Vagina (tissue), 2 donors: ENCODE measurements around the gene LRTM1. TPM values are rescaled to one million over a fixed set of nuclear protein-coding genes. Genes with fewer than 3 reads are reported as not detected.

Experiments
- DNase-seq, 2 donors: peaks; one replicate each; pipeline ENCODE4 v3.0.0-alpha.2; 2017; ENCODE audit errors: extremely low spot score in 2 of 2
- H3K27ac ChIP-seq: fragments of 200-600 bp; sonication (generic); one replicate; pipeline ENCODE4 v1.5.1; 2019
- H3K27me3 ChIP-seq: fragments of 200-600 bp; sonication (generic); one replicate; pipeline ENCODE4 v1.5.1; 2019
- H3K36me3 ChIP-seq, 2 donors: fragments of 200-600 bp; sonication (generic); one replicate each; pipeline ENCODE4 v1.5.1; 2017 to 2019
- H3K4me1 ChIP-seq: fragments of 200-600 bp; sonication (generic); one replicate; pipeline ENCODE4 v1.5.1; 2019
- H3K4me3 ChIP-seq, 2 donors: fragments of 200-600 bp; sonication (generic); 1 replicate in 1 of 2; 2 replicates in 1 of 2; pipeline ENCODE4 v1.5.1; 2016 to 2019
- H3K9me3 ChIP-seq: fragments of 200-600 bp; sonication (generic); one replicate; pipeline ENCODE4 v1.5.1; 2019
- CTCF ChIP-seq, 3 experiments: fragments of 450-650 bp in 2 of 3; fragments of 200-600 bp in 1 of 3; sonication (generic) in 1 of 3; IDR thresholded peaks; one replicate each; pipeline ENCODE4 v1.5.1; 2017 to 2019; ENCODE audit warnings: antibody characterized with exemption in 3 of 3, mild to moderate bottlenecking in 2 of 3, moderate library complexity in 2 of 3
- POLR2A ChIP-seq, 2 donors: fragments of 450-650 bp; IDR thresholded peaks; one replicate each; pipeline ENCODE4 v1.6.1; 2017; ENCODE audit warnings: antibody characterized with exemption in 2 of 2, mild to moderate bottlenecking in 2 of 2, moderate library complexity in 2 of 2
- POLR2AphosphoS5 ChIP-seq, 2 donors: sonication (generic); formaldehyde crosslinking; IDR thresholded peaks; one replicate each; pipeline ENCODE4 v1.9.0; 2017; ENCODE audit warnings: antibody characterized with exemption in 2 of 2, mild to moderate bottlenecking in 2 of 2, low read depth in 1 of 2; ENCODE audit not compliant: insufficient read depth in 1 of 2
- intact Hi-C: fragments of 100-400 bp; cut with DNase I; formaldehyde crosslinking; loops from one replicate; pipeline ENCODE4 v1.15.1; 2023
- total RNA-seq: library from RNA; depleted of rRNA; stranded (reverse); fragments of >200 nt; gene quantifications from one replicate; pipeline ENCODE4 v1.2.3, GENCODE V29; 2016

The LRTM1 gene
- total RNA-seq, 1 donor from 2014 or later = not detected

- H3K36me3 ChIP-seq = no peaks in the 10 kb centered on the region
- H3K27me3 ChIP-seq = no peaks in the 10 kb centered on the region
- H3K4me1 ChIP-seq = peaks cover 24% of the 10 kb centered on the region
- no peak overlapping the region for H3K27ac ChIP-seq
- no peaks in the 10 kb centered on the region for H3K9me3 ChIP-seq
- no peak for TF ChIP-seq POLR2A (IDR thresholded peaks at IDR 0.05)
- no peak for TF ChIP-seq POLR2AphosphoS5 (IDR thresholded peaks at IDR 0.05; ENCODE audit: insufficient read depth in 1 of 2, low read depth in 1 of 2)
- H3K4me3 ChIP-seq = no peak overlapping the region
- no peak for DNase-seq
- intact Hi-C loops = no loop called here
Measured at GRCh38 chr3:54897028-54897711, 30.7 kb downstream of the LRTM1 start.

DNA sequence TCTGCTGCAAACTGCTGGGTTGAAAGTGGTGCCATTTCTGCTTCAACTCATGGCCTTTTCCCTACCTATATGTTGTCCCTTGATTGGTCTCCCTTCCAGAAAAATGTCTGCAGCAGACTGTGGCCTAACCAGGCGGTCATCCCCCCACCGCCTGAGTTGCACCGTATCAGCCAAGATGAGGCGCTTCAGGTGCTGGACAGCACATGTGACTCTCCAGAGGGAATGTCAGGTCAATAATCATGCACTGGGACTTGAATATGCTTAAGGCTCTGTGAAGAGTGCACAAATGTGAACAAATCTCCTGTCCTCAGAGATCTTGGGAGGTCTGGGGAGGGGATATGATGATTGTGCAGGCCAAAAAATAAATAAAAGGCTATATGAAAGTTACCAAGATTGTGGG, 32.2 kb downstream of the LRTM1 start:
- TF ChIP-seq CTCF (IDR thresholded peaks at IDR 0.05) = no peak
- TF ChIP-seq POLR2A (IDR thresholded peaks at IDR 0.05) = no peak
- no peak for TF ChIP-seq POLR2AphosphoS5 (IDR thresholded peaks at IDR 0.05; ENCODE audit: insufficient read depth in 1 of 2, low read depth in 1 of 2)
- H3K9me3 ChIP-seq = no peaks in the 10 kb centered on the region
- H3K4me1 ChIP-seq = peaks cover 40% of the 10 kb centered on the region
- no peak overlapping the region for H3K4me3 ChIP-seq
- H3K36me3 ChIP-seq = no peaks in the 10 kb centered on the region
- intact Hi-C loops = no loop called here
- no peak overlapping the region for H3K27ac ChIP-seq
- DNase-seq = no peak
- no peaks in the 10 kb centered on the region for H3K27me3 ChIP-seq

DNA sequence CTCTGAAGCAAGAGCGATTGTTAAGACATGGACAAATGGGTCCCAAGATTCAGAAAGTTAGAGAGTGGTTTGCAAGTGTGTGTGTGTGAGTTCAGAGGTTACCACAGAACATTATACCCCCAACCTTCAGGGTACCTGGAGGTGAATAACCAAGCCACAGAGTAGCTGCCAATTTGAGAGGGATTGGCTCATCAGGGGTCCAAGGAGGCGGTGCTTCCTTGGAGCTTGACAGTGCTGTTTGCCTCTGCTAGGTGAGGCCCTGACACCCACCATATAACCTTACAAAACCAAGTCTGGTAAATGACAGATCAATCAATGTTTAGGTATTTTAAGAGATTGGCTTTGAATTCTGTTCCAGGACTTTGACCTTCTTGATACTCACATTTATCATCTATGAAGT, 35.7 kb downstream of the LRTM1 start:
- DNase-seq = no peak
- Histone ChIP-seq H3K9me3 (no peaks in the 10 kb centered on the region), H3K27me3 (no peaks in the 10 kb centered on the region), H3K4me1 (peaks cover 34% of the 10 kb centered on the region), H3K36me3 (no peaks in the 10 kb centered on the region), H3K27ac (peak overlapping the region; percentile 74), H3K4me3 (no peak overlapping the region)
- intact Hi-C loops = no loop called here
- TF ChIP-seq POLR2A (IDR thresholded peaks at IDR 0.05) (no peak), CTCF (IDR thresholded peaks at IDR 0.05) (no peak), POLR2AphosphoS5 (IDR thresholded peaks at IDR 0.05; ENCODE audit: insufficient read depth in 1 of 2, low read depth in 1 of 2) (no peak)

GRCh38 chr3:54891540-54891897, 36.3 kb downstream of the LRTM1 start:
- H3K9me3 ChIP-seq = no peaks in the 10 kb centered on the region
- intact Hi-C loops = no loop called here
- H3K27me3 ChIP-seq = no peaks in the 10 kb centered on the region
- TF ChIP-seq POLR2AphosphoS5 (IDR thresholded peaks at IDR 0.05; ENCODE audit: insufficient read depth in 1 of 2, low read depth in 1 of 2) (peak; percentile 57 to 90), CTCF (IDR thresholded peaks at IDR 0.05) (peak in 1 of 3 experiments; percentile 42), POLR2A (IDR thresholded peaks at IDR 0.05) (no peak)
- peak in 1 of 2 donors; percentile 94 for DNase-seq
- H3K36me3 ChIP-seq = no peaks in the 10 kb centered on the region
- no peak overlapping the region for H3K4me3 ChIP-seq
- peak overlapping the region; percentile 74 for H3K27ac ChIP-seq
- H3K4me1 ChIP-seq = peaks cover 34% of the 10 kb centered on the region

GRCh38 chr3:54889731-54890130, 38.1 kb downstream of the LRTM1 start:
- H3K36me3 ChIP-seq = no peaks in the 10 kb centered on the region
- TF ChIP-seq POLR2AphosphoS5 (IDR thresholded peaks at IDR 0.05; ENCODE audit: insufficient read depth in 1 of 2, low read depth in 1 of 2) (no peak), CTCF (IDR thresholded peaks at IDR 0.05) (no peak), POLR2A (IDR thresholded peaks at IDR 0.05) (no peak)
- H3K9me3 ChIP-seq = no peaks in the 10 kb centered on the region
- H3K4me1 ChIP-seq = peaks cover 34% of the 10 kb centered on the region
- H3K27me3 ChIP-seq = no peaks in the 10 kb centered on the region
- no peak for DNase-seq
- intact Hi-C loops = no loop called here
- H3K4me3 ChIP-seq = no peak overlapping the region
- no peak overlapping the region for H3K27ac ChIP-seq
